Inferior parietal cortex (tissue), 1 donor: ENCODE data around the gene CRTAP.
"Not testable (repeated sequence)": the region's sequence is repeated elsewhere in the genome, so short reads cannot be mapped to it uniquely, and the experiment has no call there.

Source experiments
- DNase-seq: peaks from one replicate; pipeline ENCODE4 v3.0.0-alpha.2; 2016; ENCODE audit errors: extremely low spot score

CRTAP gene

GRCh38 chr3:33099701-33100100 lies 14.1 kb upstream of the CRTAP start:
- no peak for DNase-seq

DNA sequence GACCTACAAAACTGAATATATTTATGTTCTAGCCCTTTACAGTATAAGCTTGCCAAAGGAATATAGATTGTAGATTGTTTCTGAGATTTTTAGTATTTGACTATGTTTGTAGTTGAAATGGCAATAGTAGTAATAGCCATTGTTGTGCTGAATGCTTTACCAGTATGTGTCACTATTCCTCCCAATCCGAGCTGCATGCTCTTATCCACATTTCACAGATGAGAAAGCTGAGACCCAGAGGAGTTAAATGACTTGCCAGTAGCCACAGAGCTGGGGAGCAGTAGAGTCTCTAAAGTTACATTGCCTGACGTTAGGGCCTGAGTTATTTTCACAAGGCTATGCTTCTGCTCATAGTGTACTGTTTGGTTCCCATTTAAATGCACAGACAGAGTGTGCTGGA lies 13.6 kb upstream of the CRTAP start:
- no peak for DNase-seq

DNA sequence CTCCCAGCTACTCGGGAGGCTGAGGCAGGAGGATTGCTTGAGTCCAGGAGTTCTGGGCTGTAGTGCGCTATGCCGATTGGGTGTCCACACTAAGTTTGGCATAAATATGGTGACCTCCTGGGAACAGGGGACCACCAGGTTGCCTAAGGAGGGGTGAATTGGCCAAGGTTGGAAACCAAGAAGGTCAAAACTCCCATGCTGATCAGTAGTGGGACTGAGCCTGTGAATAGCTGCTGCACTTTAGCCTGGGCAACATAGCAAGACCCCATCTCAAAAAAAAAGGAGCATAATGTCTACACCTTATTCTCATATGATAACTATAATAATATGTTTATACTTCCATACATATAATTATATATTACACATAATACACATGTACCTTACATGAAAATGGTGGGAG lies 10.8 kb upstream of the CRTAP start:
- no peak for DNase-seq

DNA sequence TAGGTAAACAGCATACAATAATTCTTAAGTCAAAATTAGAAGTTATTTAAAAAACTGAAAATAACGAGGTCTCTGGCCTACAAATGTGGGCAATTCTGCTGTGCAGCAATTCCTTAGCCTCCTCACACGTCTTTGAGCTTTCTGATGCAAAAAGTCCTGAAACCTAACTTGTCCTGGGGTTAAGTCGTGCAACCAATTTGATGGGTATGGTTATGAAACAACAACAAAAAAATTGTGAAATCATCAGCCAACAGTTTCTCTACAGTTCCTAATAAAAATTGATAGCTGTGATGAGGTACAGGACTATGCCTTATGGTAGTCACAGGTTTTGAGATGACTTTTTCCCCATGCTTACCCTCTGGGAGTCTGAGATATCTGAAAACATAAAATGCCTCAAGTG lies 10.3 kb upstream of the CRTAP start:
- no peak for DNase-seq

DNA sequence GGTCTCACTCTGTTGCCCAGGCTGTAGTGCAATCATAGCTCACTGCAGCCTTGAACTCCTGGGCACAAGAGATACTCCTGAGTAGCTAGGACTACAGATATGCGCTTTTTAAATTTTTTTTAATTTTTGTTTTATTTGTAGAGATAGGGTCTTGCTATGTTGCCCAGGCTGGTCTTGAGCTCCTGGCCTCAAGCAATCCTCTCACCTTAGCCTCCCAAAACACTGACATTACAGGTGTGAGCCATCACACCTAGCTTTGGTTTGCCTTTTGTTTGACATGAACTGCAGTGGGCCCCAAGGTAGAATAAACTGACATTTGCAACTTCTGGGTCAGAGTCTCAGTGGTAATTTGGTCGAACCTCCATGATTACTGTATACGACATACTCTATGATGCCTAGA lies 9.0 kb upstream of the CRTAP start:
- no peak for DNase-seq

DNA sequence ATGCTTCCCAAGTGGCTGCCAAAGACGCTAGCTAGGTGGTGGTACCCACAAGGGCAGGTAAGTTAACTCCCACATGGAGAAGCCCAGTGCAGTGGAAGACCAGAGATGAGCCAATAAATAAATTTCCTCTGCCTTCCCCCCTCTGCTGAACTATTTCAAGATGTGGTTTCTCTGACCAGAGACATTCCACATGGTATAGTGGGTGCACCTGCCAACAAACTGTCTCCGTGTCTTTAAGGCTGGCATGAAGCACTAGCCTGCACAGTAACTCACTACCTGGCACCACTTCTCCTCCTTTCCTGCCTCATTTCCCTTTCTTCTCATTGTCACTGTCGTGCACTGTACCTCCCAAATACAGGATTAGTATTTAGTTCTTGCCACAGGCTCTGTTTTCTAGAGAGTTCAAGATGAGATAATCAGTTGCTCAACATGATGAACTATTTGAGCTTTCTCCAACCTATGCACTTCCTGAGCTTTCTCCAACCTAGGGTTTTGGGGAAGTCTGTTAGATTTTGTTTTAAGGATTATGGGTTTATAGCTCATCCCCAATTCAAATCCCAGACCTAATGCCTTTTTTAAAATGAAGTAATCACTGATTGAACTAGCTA lies 8.4 kb upstream of the CRTAP start:
- DNase-seq = no peak

- DNase-seq = not testable (repeated sequence)
Observed at GRCh38 chr3:33106854-33107253, 7.0 kb upstream of the CRTAP start.

DNA sequence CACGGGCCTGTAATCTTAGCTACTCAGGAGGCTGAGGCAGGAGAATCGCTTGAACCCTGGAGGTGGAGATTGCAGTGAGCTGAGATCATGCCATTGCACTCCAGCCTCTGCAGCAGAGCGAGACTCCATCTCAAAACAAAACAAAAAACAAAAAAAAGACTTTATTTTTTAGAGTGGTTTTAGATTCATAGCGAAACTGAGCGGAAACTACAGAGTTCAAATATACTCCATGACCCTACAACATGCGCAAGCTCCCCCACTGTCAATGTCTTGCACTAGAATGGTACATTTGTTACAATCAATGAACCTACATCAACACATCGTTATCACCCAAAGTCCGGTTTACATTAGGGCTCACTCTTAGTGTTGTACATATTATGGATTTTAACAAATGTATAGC lies 2.2 kb upstream of the CRTAP start:
- DNase-seq = no peak

- DNase-seq = no peak
Observed at GRCh38 chr3:33114622-33115023, 809 bp downstream of the CRTAP start.

GRCh38 chr3:33115024-33115768 lies 1.4 kb downstream of the CRTAP start:
- DNase-seq = peak; percentile 74

GRCh38 chr3:33117461-33117860 lies 3.6 kb downstream of the CRTAP start:
- DNase-seq = no peak

DNA sequence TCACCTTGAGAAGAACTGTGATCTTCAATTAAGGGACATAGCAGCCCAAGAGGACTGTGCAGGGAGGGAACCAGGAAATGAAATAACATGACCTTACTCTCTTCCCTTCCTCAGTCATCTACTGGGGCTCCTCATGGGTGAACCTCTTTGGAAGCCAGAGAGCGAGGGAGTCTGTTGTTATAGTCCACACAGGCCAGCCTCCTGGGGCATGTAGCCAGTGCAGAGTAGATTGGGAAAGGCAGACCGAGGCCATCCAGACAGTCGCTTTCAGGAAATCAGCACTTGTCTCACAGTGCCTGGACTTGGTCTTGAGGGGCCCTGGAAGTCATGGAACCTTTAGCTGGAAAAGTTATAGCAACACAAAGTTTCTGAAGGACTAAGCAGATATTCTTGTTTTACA lies 6.1 kb downstream of the CRTAP start:
- DNase-seq = no peak

DNA sequence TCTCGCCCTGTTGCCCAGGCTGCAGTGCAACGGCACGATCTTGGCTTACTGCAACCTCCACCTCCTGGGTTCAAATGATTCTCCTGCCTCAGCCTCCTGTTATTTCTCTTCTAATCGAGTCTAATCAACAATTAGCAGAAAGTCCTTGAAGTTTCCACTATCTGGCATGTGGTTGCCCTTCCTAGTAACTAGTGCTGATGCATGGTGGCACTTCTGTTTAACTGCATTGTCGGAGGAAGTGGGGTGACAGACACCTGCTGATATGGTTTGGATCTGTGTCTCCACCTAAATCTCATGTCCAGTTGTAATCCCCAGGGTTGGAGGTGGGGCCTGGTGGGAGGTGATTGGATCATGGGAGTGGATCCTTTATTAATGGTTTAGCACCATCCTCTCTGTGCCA lies 9.2 kb downstream of the CRTAP start:
- DNase-seq = no peak

DNA sequence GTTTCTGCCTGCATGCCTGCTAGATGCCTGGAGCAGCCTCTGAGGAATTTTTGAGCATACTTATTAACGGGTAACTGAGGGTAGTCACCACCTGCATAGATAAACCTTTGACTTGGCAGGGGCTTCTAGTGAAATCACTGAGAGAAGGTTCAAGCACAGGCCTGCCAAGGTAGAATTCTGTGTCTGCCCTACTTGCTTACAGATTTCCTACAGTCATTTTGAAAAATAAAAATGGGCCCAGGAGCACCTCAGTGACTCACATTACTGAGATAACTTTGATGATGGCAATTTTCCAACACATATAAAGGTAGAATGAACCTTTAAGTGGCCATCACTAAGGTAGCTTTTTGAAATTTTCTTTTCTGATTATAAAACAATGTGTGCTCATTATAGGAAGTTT lies 10.8 kb downstream of the CRTAP start:
- no peak for DNase-seq

DNA sequence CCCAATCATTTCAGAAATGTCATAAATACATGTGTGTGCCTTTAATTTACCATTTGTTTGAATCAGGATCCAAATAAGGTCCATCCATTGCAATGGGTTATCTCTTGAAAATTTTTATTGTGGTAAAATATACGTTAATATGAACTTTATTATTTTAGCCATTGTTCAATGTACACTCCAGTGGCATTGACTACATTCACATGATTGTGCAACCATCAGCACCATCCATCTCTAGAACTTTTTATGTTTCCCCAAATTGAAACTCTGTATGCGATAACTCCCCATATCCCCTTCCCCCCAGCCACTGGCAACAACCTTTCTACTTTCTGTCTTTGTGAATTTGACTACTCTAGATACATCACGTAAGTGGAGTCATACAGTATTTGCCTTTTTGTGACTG lies 12.0 kb downstream of the CRTAP start:
- no peak for DNase-seq

DNA sequence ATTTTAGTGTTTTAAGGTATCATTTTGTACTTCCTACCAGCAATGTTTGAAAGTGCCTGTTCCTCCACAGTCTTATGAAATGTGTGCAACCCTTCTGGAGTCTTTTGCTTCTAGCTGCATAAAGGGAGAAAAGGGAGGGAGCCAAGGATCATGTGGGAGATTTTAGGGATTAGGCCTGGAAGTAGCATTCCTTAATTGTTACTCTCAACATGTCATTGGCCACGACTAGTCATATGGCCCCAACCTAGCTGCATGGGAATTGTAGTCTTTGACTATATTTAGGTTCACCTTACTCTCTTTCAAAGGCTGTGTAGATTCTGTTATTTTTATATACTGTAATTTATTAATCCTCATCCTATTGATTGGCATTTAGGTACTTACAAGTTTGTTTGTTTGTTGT lies 14.9 kb downstream of the CRTAP start:
- DNase-seq = no peak

- no peak for DNase-seq
Observed at GRCh38 chr3:33130144-33130543, 16.3 kb downstream of the CRTAP start.

DNA sequence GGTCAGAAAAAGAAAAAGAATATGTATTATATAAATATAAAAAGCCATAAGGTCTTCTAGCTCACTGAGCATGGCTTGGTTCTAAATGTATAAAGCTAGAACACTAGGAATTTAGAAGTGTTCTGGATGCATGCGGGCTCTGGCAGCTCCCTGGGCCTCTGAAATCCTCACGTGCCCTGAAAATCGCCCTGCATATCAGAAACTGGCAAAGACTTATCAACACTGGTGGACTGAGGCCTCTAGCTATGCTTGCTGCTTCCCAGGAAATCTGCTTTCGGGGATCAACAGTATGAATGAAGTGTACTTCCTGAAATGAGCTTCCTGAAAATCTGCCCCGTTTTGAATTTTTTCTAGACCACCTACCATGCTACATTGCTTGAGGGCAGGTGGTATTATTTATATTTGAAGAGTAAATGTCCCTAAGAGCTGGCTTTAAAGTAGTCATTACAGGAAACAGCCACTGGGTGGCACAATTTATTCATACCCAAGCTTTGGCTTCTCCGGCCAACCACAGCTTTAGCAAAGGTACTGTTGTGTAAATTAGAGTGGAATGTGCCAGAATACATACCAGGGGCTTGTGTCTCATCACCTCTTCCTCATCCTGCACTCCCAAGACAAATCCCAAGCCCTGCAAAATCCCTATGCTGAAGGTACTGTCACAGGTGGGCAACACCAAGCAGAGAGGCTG lies 17.7 kb downstream of the CRTAP start:
- peak; percentile 89 for DNase-seq

- no peak for DNase-seq
Observed at GRCh38 chr3:33132019-33132360, 18.2 kb downstream of the CRTAP start.

GRCh38 chr3:33134026-33134625 lies 20.3 kb downstream of the CRTAP start:
- no peak for DNase-seq

DNA sequence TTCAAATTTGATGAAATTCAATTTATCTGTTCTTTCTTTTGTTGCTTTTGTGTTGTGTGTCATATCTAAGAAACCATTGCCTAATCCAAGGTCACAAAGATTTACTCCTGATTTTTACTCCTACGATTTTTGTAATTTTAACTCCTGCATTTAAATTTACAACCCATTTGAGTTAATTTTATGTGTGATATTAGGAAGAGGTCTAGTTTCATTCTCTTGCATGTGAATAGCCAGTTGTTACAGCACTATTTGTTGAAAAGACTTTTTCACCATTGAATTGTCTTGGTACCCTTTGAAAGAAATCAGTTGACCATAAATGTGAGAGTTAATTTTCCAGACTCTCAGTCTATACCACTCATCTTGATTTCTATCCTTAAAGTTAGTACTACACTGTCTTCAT lies 23.9 kb downstream of the CRTAP start:
- DNase-seq = no peak

- DNase-seq = not testable (repeated sequence)
Observed at GRCh38 chr3:33139006-33139623, 25.3 kb downstream of the CRTAP start.
